K562 (cell line): ENCODE data around the gene CELSR2. TPM values are rescaled to one million over a fixed set of nuclear protein-coding genes. Genes with fewer than 3 reads are reported as not detected.

ENCODE experiments used
- AFF4 ChIP-seq: sonication (generic); formaldehyde crosslinking; IDR thresholded peaks from 2 replicates; pipeline ENCODE4 v1.8.0; 2023; ENCODE audit warnings: mild to moderate bottlenecking, missing genetic modification reagents
- CBFA2T2 ChIP-seq: fragments of 450-650 bp; conservative IDR thresholded peaks from 2 replicates; pipeline ENCODE4 v1.6.1; 2017; ENCODE audit warnings: mild to moderate bottlenecking
- CEBPZ ChIP-seq: fragments of 150-350 bp; IDR thresholded peaks from 2 replicates; pipeline ENCODE4 v1.6.1; 2014; ENCODE audit warnings: low read depth, mild to moderate bottlenecking, low read length, borderline replicate concordance
- E2F6 ChIP-seq, 2 experiments: IDR thresholded peaks; 2 replicates each; pipeline ENCODE4 v1.6.1; 2011; ENCODE audit warnings: borderline replicate concordance in 1 of 2, control low read depth in 1 of 2, low read depth in 1 of 2, low read length in 1 of 2, mild to moderate bottlenecking in 1 of 2, mixed read lengths in 1 of 2, moderate library complexity in 1 of 2; ENCODE audit not compliant: insufficient read depth in 1 of 2, insufficient read length in 1 of 2, poor library complexity in 1 of 2, severe bottlenecking in 1 of 2; ENCODE audit errors: extremely low read depth in 1 of 2
- ESRRB ChIP-seq: fragments of 250-450 bp; sonication (Bioruptor Pico); IDR thresholded peaks from 2 replicates; pipeline ENCODE4 v1.5.0; 2020; ENCODE audit warnings: mild to moderate bottlenecking, moderate library complexity, borderline replicate concordance
- ETV6 ChIP-seq, 3 experiments: fragments of 150-350 bp in 1 of 3; sonication (generic) in 1 of 3; formaldehyde crosslinking in 1 of 3; IDR thresholded peaks; 2 replicates each; pipeline versions ENCODE4 v1.6.1 to v1.8.0; 2014 to 2022; ENCODE audit warnings: borderline replicate concordance in 2 of 3, low read depth in 2 of 3, antibody characterized with exemption in 1 of 3, low read length in 1 of 3, mild to moderate bottlenecking in 1 of 3, missing genetic modification reagents in 1 of 3
- FOSL1 ChIP-seq: fragments of 200-800 bp; sonication (Bioruptor generic); conservative IDR thresholded peaks from 2 replicates; pipeline ENCODE4 v1.6.1; 2016; ENCODE audit warnings: missing genetic modification characterization, missing compliant biosample characterization
- ID3 ChIP-seq, 2 experiments: fragments of 250-450 bp in 1 of 2; fragments of 450-650 bp in 1 of 2; sonication (Bioruptor Pico) in 1 of 2; IDR thresholded peaks; 2 replicates each; pipeline versions ENCODE4 v1.6.1 to v1.8.0; 2016 to 2021; ENCODE audit warnings: mild to moderate bottlenecking in 2 of 2, moderate library complexity in 2 of 2, missing compliant biosample characterization in 1 of 2, missing genetic modification characterization in 1 of 2
- LEF1 ChIP-seq: fragments of 450-650 bp; IDR thresholded peaks from 2 replicates; pipeline ENCODE4 v1.6.1; 2016; ENCODE audit warnings: mild to moderate bottlenecking
- MAFG ChIP-seq: fragments of 450-650 bp; conservative IDR thresholded peaks from 2 replicates; pipeline ENCODE4 v1.6.1; 2016; ENCODE audit warnings: missing genetic modification characterization, missing compliant biosample characterization
- MTA3 ChIP-seq: fragments of 450-650 bp; formaldehyde crosslinking; IDR thresholded peaks from 2 replicates; pipeline ENCODE4 v1.6.1; 2017; ENCODE audit warnings: mild to moderate bottlenecking, borderline replicate concordance
- PCBP1 ChIP-seq: fragments of 200-400 bp; formaldehyde crosslinking; IDR thresholded peaks from 2 replicates; pipeline ENCODE4 v1.6.1; 2018; ENCODE audit warnings: mild to moderate bottlenecking, low read depth, low read length; ENCODE audit not compliant: poor library complexity, severe bottlenecking
- ZFPM2 ChIP-seq: fragments of 250-450 bp; sonication (Bioruptor Pico); IDR thresholded peaks from 2 replicates; pipeline ENCODE4 v1.5.1; 2022; ENCODE audit warnings: mild to moderate bottlenecking
- ZNF140 ChIP-seq: fragments of 250-450 bp; sonication (Bioruptor Pico); IDR thresholded peaks from 2 replicates; pipeline ENCODE4 v1.8.0; 2021; ENCODE audit warnings: moderate library complexity, mild to moderate bottlenecking, inconsistent platforms
- ZNF175 ChIP-seq: fragments of 200-800 bp; sonication (Bioruptor generic); IDR thresholded peaks from 2 replicates; pipeline ENCODE4 v1.6.1; 2016; ENCODE audit warnings: low read depth, mild to moderate bottlenecking, missing genetic modification characterization, missing compliant biosample characterization
- polyA plus RNA-seq, 8 experiments: library from polyadenylated mRNA; depleted of rRNA in 4 of 8; stranded (reverse) in 5 of 8; unstranded in 3 of 8; fragments of >200 nt; fragmentation: Nextera tagmentation in 2 of 8; fragmentation: Illumina TruSeq in 1 of 8; extraction: Ambion mirVana in 2 of 8; extraction: Trizol in 1 of 8; gene quantifications; 2 replicates each; pipeline versions ENCODE4 v1.2.1 to v1.2.3, GENCODE V29; 2011 to 2014; ENCODE audit warnings: inconsistent platforms in 1 of 8, missing spikeins in 1 of 8
- total RNA-seq, 7 experiments: library from RNA; depleted of rRNA in 6 of 7; stranded (reverse); fragments of >200 nt in 6 of 7; fragmentation: Illumina TruSeq in 2 of 7; extraction: Trizol in 2 of 7; gene quantifications; 2 replicates each; pipeline versions ENCODE4 v1.2.1 to v1.2.3, GENCODE V29; 2011 to 2021; ENCODE audit warnings: low replicate concordance in 1 of 7

CELSR2 gene
- total and polyA plus RNA-seq, 9 of the 15 experiments (the other 6 are each of a cell fraction or from before 2014, with no cell fraction given), result 0.31 to 21.9 (median 4.2) TPM

GRCh38 chr1:109214695-109215623 is 34.4 kb upstream of the CELSR2 start (continued):
- TF ChIP-seq CEBPZ, result no peak
- no peak for TF ChIP-seq MAFG (tag)
- peak; percentile 13 for TF ChIP-seq LEF1
- peak; percentile 49 for TF ChIP-seq CBFA2T2
- no peak for TF ChIP-seq E2F6 (IDR thresholded peaks at IDR 0.05; ENCODE audit: borderline replicate concordance in 1 of 2, extremely low read depth in 1 of 2, insufficient read depth in 1 of 2, insufficient read length in 1 of 2, low read depth in 1 of 2, low read length in 1 of 2, poor library complexity in 1 of 2, severe bottlenecking in 1 of 2)
- TF ChIP-seq MTA3, result peak; percentile 54; the same call in 1 of the 2 replicates
- TF ChIP-seq ZNF175 (CRISPR knock-in tag), result peak; percentile 61
- TF ChIP-seq ETV6 (IDR thresholded peaks at IDR 0.05; ENCODE audit: borderline replicate concordance in 1 of 2, low read depth in 2 of 2, low read length in 1 of 2), result no peak
- no peak for TF ChIP-seq ETV6 (CRISPR knock-in tag; IDR thresholded peaks at IDR 0.05; ENCODE audit: borderline replicate concordance)
- no peak for TF ChIP-seq ZNF140 (CRISPR knock-in tag)
- no peak for TF ChIP-seq PCBP1
- no peak for TF ChIP-seq ESRRB (CRISPR knock-in tag)
- no peak for TF ChIP-seq AFF4 (CRISPR knock-in tag)
- no peak for TF ChIP-seq ZFPM2 (CRISPR knock-in tag)
- no peak for TF ChIP-seq ID3 (CRISPR knock-in tag; IDR thresholded peaks at IDR 0.05)
- peak; percentile 77; the same call in 1 of the 2 replicates for TF ChIP-seq ID3 (tag; IDR thresholded peaks at IDR 0.05)
- peak; percentile 59; the same call in 1 of the 2 replicates for TF ChIP-seq FOSL1 (tag)
